Measurements from ENCODE around the gene CNTN4. TPM values are rescaled to one million over a fixed set of nuclear protein-coding genes. Genes with fewer than 3 reads are reported as not detected.
"Not testable (repeated sequence)": the region's sequence is repeated elsewhere in the genome, so short reads cannot be mapped to it uniquely, and the experiment has no call there.

Gene CNTN4
- total RNA-seq, 2 experiments from 2014 or later = not detected

- no peak for TF ChIP-seq CTCF (IDR thresholded peaks at IDR 0.05)
- H3K4me3 Mint-ChIP-seq = no peak overlapping the region
- ChIA-PET CTCF (no interaction called here), POLR2A (no interaction called here)
- no peaks in the 10 kb centered on the region for H3K36me3 Mint-ChIP-seq (ENCODE audit: low read depth)
- no peaks in the 10 kb centered on the region for H3K27me3 Mint-ChIP-seq
- DNase-seq (no peak), ATAC-seq (no peak)
- intact Hi-C loops (cut with micrococcal nuclease) = no loop called here
- H3K9me3 Mint-ChIP-seq = no peaks in the 10 kb centered on the region
- H3K4me1 Mint-ChIP-seq (ENCODE audit: low read depth) = no peaks in the 10 kb centered on the region
- H3K27ac Mint-ChIP-seq = no peak overlapping the region
Measured at GRCh38 chr3:2819571-2819970, 720.9 kb downstream of the CNTN4 start.

GRCh38 chr3:2820982-2821381 is 722.3 kb downstream of the CNTN4 start:
- H3K4me1 Mint-ChIP-seq (ENCODE audit: low read depth); ATAC-seq; H3K27ac Mint-ChIP-seq; DNase-seq; H3K4me3 Mint-ChIP-seq; CTCF ChIA-PET; H3K36me3 Mint-ChIP-seq (ENCODE audit: low read depth); H3K27me3 Mint-ChIP-seq; intact Hi-C loops (cut with micrococcal nuclease); H3K9me3 Mint-ChIP-seq: not testable (repeated sequence)
- POLR2A ChIA-PET = interaction anchor here (0.9 kb wide), 1 partner anchor 30 kb away, joined by 3 read pairs; no protein-coding TSS in a partner anchor

- H3K27me3 Mint-ChIP-seq = peaks cover 1% of the 10 kb centered on the region
- H3K27ac Mint-ChIP-seq = no peak overlapping the region
- no peak overlapping the region for H3K4me3 Mint-ChIP-seq
- DNase-seq (no peak), ATAC-seq (no peak)
- H3K9me3 Mint-ChIP-seq = no peaks in the 10 kb centered on the region
- CTCF ChIA-PET = no interaction called here
- no peak for TF ChIP-seq CTCF (IDR thresholded peaks at IDR 0.05)
- POLR2A ChIA-PET = no interaction called here
- intact Hi-C loops (cut with micrococcal nuclease) = no loop called here
- no peaks in the 10 kb centered on the region for H3K4me1 Mint-ChIP-seq (ENCODE audit: low read depth)
- no peaks in the 10 kb centered on the region for H3K36me3 Mint-ChIP-seq (ENCODE audit: low read depth)
Measured at GRCh38 chr3:2822611-2823010, 723.9 kb downstream of the CNTN4 start.

GRCh38 chr3:2823031-2823430 is 724.4 kb downstream of the CNTN4 start:
- H3K4me1 Mint-ChIP-seq (ENCODE audit: low read depth) = no peaks in the 10 kb centered on the region
- CTCF ChIA-PET = no interaction called here
- no peak overlapping the region for H3K27ac Mint-ChIP-seq

GRCh38 chr3:2823437-2824211 is 725.0 kb downstream of the CNTN4 start:
- peaks cover 3% of the 10 kb centered on the region for H3K27me3 Mint-ChIP-seq
- intact Hi-C loops (cut with micrococcal nuclease) = no loop called here
- CTCF ChIA-PET = no interaction called here
- H3K4me1 Mint-ChIP-seq (ENCODE audit: low read depth) = no peaks in the 10 kb centered on the region
- no peak for TF ChIP-seq CTCF (IDR thresholded peaks at IDR 0.05)
- no peak for DNase-seq
- POLR2A ChIA-PET = no interaction called here
- no peak overlapping the region for H3K27ac Mint-ChIP-seq
- no peak overlapping the region for H3K4me3 Mint-ChIP-seq
- no peaks in the 10 kb centered on the region for H3K36me3 Mint-ChIP-seq (ENCODE audit: low read depth)
- no peaks in the 10 kb centered on the region for H3K9me3 Mint-ChIP-seq
- no peak for ATAC-seq

More at GRCh38 chr3:2823031-2823430, 724.4 kb downstream of the CNTN4 start:
- intact Hi-C loops (cut with micrococcal nuclease) = no loop called here
- DNase-seq (no peak), ATAC-seq (no peak)
- no peak for TF ChIP-seq CTCF (IDR thresholded peaks at IDR 0.05)
- Mint-ChIP-seq H3K36me3 (ENCODE audit: low read depth) (no peaks in the 10 kb centered on the region), H3K9me3 (no peaks in the 10 kb centered on the region), H3K27me3 (peaks cover 3% of the 10 kb centered on the region), H3K4me3 (no peak overlapping the region)
- POLR2A ChIA-PET = no interaction called here
